Stimulated activated memory B cell treated with anti-CD40 and anti-IgM and Interleukin-4, amounts not matched to agents 10 μg/mL and 1 μg/mL and 100 μg/mL, for 72 hours (primary cell): ENCODE data around the gene SOBP.
"Not testable (repeated sequence)": the region's sequence is repeated elsewhere in the genome, so short reads cannot be mapped to it uniquely, and the experiment has no call there.

ENCODE experiments used
- ATAC-seq: fragments of 150-1000 bp; cut with Tn5 transposase; 2 replicates; pipeline ENCODE4 v1.10.0; 2021
- H3K27ac Mint-ChIP-seq: one replicate; pipeline ENCODE4 v1.8.0; 2022; ENCODE audit warnings: mild to moderate bottlenecking, mixed read lengths
- H3K27me3 Mint-ChIP-seq: one replicate; pipeline ENCODE4 v1.8.0; 2022; ENCODE audit warnings: mixed read lengths
- H3K36me3 Mint-ChIP-seq: one replicate; pipeline ENCODE4 v1.8.0; 2022; ENCODE audit warnings: mixed read lengths
- H3K4me1 Mint-ChIP-seq: one replicate; pipeline ENCODE4 v1.8.0; 2022; ENCODE audit warnings: mixed read lengths
- H3K4me3 Mint-ChIP-seq: one replicate; pipeline ENCODE4 v1.8.0; 2022; ENCODE audit warnings: mild to moderate bottlenecking, moderate library complexity, mixed read lengths
- H3K9me3 Mint-ChIP-seq: one replicate; pipeline ENCODE4 v1.8.0; 2022; ENCODE audit warnings: mixed read lengths

Gene SOBP

GRCh38 chr6:107550241-107550840 is 60.4 kb downstream of the SOBP start:
- H3K4me3 Mint-ChIP-seq: peak overlapping the region; percentile 64
- no peak overlapping the region for H3K27ac Mint-ChIP-seq
- peaks cover 15% of the 10 kb centered on the region for H3K4me1 Mint-ChIP-seq
- no peaks in the 10 kb centered on the region for H3K36me3 Mint-ChIP-seq
- ATAC-seq: peak; percentile 86
- no peaks in the 10 kb centered on the region for H3K27me3 Mint-ChIP-seq
- H3K9me3 Mint-ChIP-seq: no peaks in the 10 kb centered on the region

GRCh38 chr6:107550906-107551305 is 61.0 kb downstream of the SOBP start:
- Mint-ChIP-seq H3K27ac (no peak overlapping the region), H3K27me3 (no peaks in the 10 kb centered on the region), H3K4me3 (no peak overlapping the region), H3K4me1 (peaks cover 15% of the 10 kb centered on the region), H3K36me3 (no peaks in the 10 kb centered on the region), H3K9me3 (no peaks in the 10 kb centered on the region)
- ATAC-seq: peak; percentile 12

GRCh38 chr6:107553121-107553520 is 63.2 kb downstream of the SOBP start:
- not testable (repeated sequence) for ATAC-seq, H3K4me3 Mint-ChIP-seq, H3K27ac Mint-ChIP-seq, H3K36me3 Mint-ChIP-seq, H3K9me3 Mint-ChIP-seq, H3K27me3 Mint-ChIP-seq
- H3K4me1 Mint-ChIP-seq: peaks cover 15% of the 10 kb centered on the region

GRCh38 chr6:107554326-107554725 is 64.4 kb downstream of the SOBP start:
- ATAC-seq: no peak
- no peaks in the 10 kb centered on the region for H3K9me3 Mint-ChIP-seq
- no peaks in the 10 kb centered on the region for H3K27me3 Mint-ChIP-seq
- H3K27ac Mint-ChIP-seq: no peak overlapping the region
- H3K4me3 Mint-ChIP-seq: no peak overlapping the region
- H3K36me3 Mint-ChIP-seq: no peaks in the 10 kb centered on the region
- H3K4me1 Mint-ChIP-seq: peaks cover 15% of the 10 kb centered on the region

GRCh38 chr6:107554918-107555317 is 65.0 kb downstream of the SOBP start:
- no peak overlapping the region for H3K4me3 Mint-ChIP-seq
- peaks cover 11% of the 10 kb centered on the region for H3K4me1 Mint-ChIP-seq
- H3K27me3 Mint-ChIP-seq: no peaks in the 10 kb centered on the region
- H3K36me3 Mint-ChIP-seq: no peaks in the 10 kb centered on the region
- ATAC-seq: no peak
- H3K27ac Mint-ChIP-seq: no peak overlapping the region
- H3K9me3 Mint-ChIP-seq: no peaks in the 10 kb centered on the region

GRCh38 chr6:107555449-107555848 is 65.5 kb downstream of the SOBP start:
- no peak for ATAC-seq
- Mint-ChIP-seq H3K27ac (no peak overlapping the region), H3K4me1 (peaks cover 7% of the 10 kb centered on the region), H3K36me3 (no peaks in the 10 kb centered on the region), H3K4me3 (no peak overlapping the region), H3K9me3 (no peaks in the 10 kb centered on the region), H3K27me3 (no peaks in the 10 kb centered on the region)

GRCh38 chr6:107556082-107556481 is 66.2 kb downstream of the SOBP start:
- H3K27ac Mint-ChIP-seq: no peak overlapping the region

GRCh38 chr6:107557698-107558097 is 67.8 kb downstream of the SOBP start:
- H3K27me3 Mint-ChIP-seq: no peaks in the 10 kb centered on the region
- no peak overlapping the region for H3K27ac Mint-ChIP-seq
- no peak for ATAC-seq

More at GRCh38 chr6:107556082-107556481, 66.2 kb downstream of the SOBP start:
- H3K4me1 Mint-ChIP-seq: peaks cover 5% of the 10 kb centered on the region
- H3K4me3 Mint-ChIP-seq: no peak overlapping the region
- ATAC-seq: no peak
- H3K36me3 Mint-ChIP-seq: no peaks in the 10 kb centered on the region
- no peaks in the 10 kb centered on the region for H3K9me3 Mint-ChIP-seq
- no peaks in the 10 kb centered on the region for H3K27me3 Mint-ChIP-seq

GRCh38 chr6:107560657-107561056 is 70.7 kb downstream of the SOBP start:
- Mint-ChIP-seq H3K9me3 (no peaks in the 10 kb centered on the region), H3K4me3 (no peak overlapping the region), H3K27me3 (no peaks in the 10 kb centered on the region), H3K4me1 (peaks cover 5% of the 10 kb centered on the region), H3K36me3 (no peaks in the 10 kb centered on the region), H3K27ac (no peak overlapping the region)
- no peak for ATAC-seq

More at GRCh38 chr6:107557698-107558097, 67.8 kb downstream of the SOBP start:
- peaks cover 5% of the 10 kb centered on the region for H3K4me1 Mint-ChIP-seq
- no peaks in the 10 kb centered on the region for H3K9me3 Mint-ChIP-seq
- no peak overlapping the region for H3K4me3 Mint-ChIP-seq
- no peaks in the 10 kb centered on the region for H3K36me3 Mint-ChIP-seq

GRCh38 chr6:107561306-107561705 is 71.4 kb downstream of the SOBP start:
- Mint-ChIP-seq H3K27me3 (peaks cover 2% of the 10 kb centered on the region), H3K27ac (no peak overlapping the region), H3K36me3 (no peaks in the 10 kb centered on the region), H3K9me3 (no peaks in the 10 kb centered on the region), H3K4me1 (peaks cover 5% of the 10 kb centered on the region), H3K4me3 (no peak overlapping the region)
- no peak for ATAC-seq

GRCh38 chr6:107563694-107564588 is 74.0 kb downstream of the SOBP start:
- H3K36me3 Mint-ChIP-seq: no peaks in the 10 kb centered on the region
- no peak for ATAC-seq
- H3K4me1 Mint-ChIP-seq: peaks cover 5% of the 10 kb centered on the region
- no peak overlapping the region for H3K4me3 Mint-ChIP-seq
- peaks cover 8% of the 10 kb centered on the region for H3K27me3 Mint-ChIP-seq
- H3K9me3 Mint-ChIP-seq: no peaks in the 10 kb centered on the region
- no peak overlapping the region for H3K27ac Mint-ChIP-seq

- no peaks in the 10 kb centered on the region for H3K9me3 Mint-ChIP-seq
- H3K4me1 Mint-ChIP-seq: peaks cover 5% of the 10 kb centered on the region
- ATAC-seq: no peak
- peaks cover 8% of the 10 kb centered on the region for H3K27me3 Mint-ChIP-seq
- H3K27ac Mint-ChIP-seq: no peak overlapping the region
- H3K36me3 Mint-ChIP-seq: no peaks in the 10 kb centered on the region
- no peak overlapping the region for H3K4me3 Mint-ChIP-seq
These were observed 74.7 kb downstream of the SOBP start for GRCh38 chr6:107564589-107564951.

- ATAC-seq: no peak
- H3K4me1 Mint-ChIP-seq: peaks cover 5% of the 10 kb centered on the region
- H3K9me3 Mint-ChIP-seq: no peaks in the 10 kb centered on the region
- no peaks in the 10 kb centered on the region for H3K36me3 Mint-ChIP-seq
- peaks cover 8% of the 10 kb centered on the region for H3K27me3 Mint-ChIP-seq
- no peak overlapping the region for H3K4me3 Mint-ChIP-seq
- H3K27ac Mint-ChIP-seq: no peak overlapping the region
These were observed 75.3 kb downstream of the SOBP start for GRCh38 chr6:107565165-107565723.

- Mint-ChIP-seq H3K27me3 (peaks cover 8% of the 10 kb centered on the region), H3K4me1 (no peaks in the 10 kb centered on the region), H3K4me3 (no peak overlapping the region), H3K36me3 (no peaks in the 10 kb centered on the region), H3K9me3 (no peaks in the 10 kb centered on the region), H3K27ac (no peak overlapping the region)
- ATAC-seq: no peak
These were observed 77.7 kb downstream of the SOBP start for GRCh38 chr6:107567643-107568042.

GRCh38 chr6:107569473-107569872 is 79.6 kb downstream of the SOBP start:
- no peak for ATAC-seq
- no peaks in the 10 kb centered on the region for H3K36me3 Mint-ChIP-seq
- H3K27ac Mint-ChIP-seq: no peak overlapping the region
- no peaks in the 10 kb centered on the region for H3K4me1 Mint-ChIP-seq
- no peaks in the 10 kb centered on the region for H3K9me3 Mint-ChIP-seq
- no peak overlapping the region for H3K4me3 Mint-ChIP-seq
- H3K27me3 Mint-ChIP-seq: peaks cover 8% of the 10 kb centered on the region

GRCh38 chr6:107571354-107571753 is 81.4 kb downstream of the SOBP start:
- Mint-ChIP-seq H3K36me3 (no peaks in the 10 kb centered on the region), H3K27ac (no peak overlapping the region), H3K9me3 (no peaks in the 10 kb centered on the region), H3K4me3 (no peak overlapping the region), H3K4me1 (no peaks in the 10 kb centered on the region), H3K27me3 (peaks cover 16% of the 10 kb centered on the region)
- ATAC-seq: no peak
